ENCODE data around the gene TAF3.
A peak's percentile ranks its signal among the peaks of the same experiment; 100 is the strongest.

The TAF3 gene

GRCh38 chr10:8060010-8060703 lies 241.9 kb downstream of the TAF3 start:
- H3K27me3 ChIP-seq (ENCODE audit: control insufficient read depth, insufficient read depth, low read length): peaks cover 88% of the 10 kb centered on the region
- H3K9ac ChIP-seq (ENCODE audit: low read depth, low read length): no peak overlapping the region
- peak overlapping the region; percentile 35 for H3K4me3 ChIP-seq (ENCODE audit: low read depth, low read length)
- no peaks in the 10 kb centered on the region for H3K36me3 ChIP-seq (ENCODE audit: control insufficient read depth, insufficient read depth, low read length)
- peaks cover 40% of the 10 kb centered on the region for H3K4me1 ChIP-seq (ENCODE audit: control insufficient read depth, insufficient read depth, low read length)
- H3K9me3 ChIP-seq (ENCODE audit: control insufficient read depth, insufficient read depth, low read length): no peaks in the 10 kb centered on the region

- H3K9ac ChIP-seq (ENCODE audit: low read depth, low read length): no peak overlapping the region
- no peaks in the 10 kb centered on the region for H3K36me3 ChIP-seq (ENCODE audit: control insufficient read depth, insufficient read depth, low read length)
- peaks cover 40% of the 10 kb centered on the region for H3K4me1 ChIP-seq (ENCODE audit: control insufficient read depth, insufficient read depth, low read length)
- H3K4me3 ChIP-seq (ENCODE audit: low read depth, low read length): peak overlapping the region; percentile 19
- H3K9me3 ChIP-seq (ENCODE audit: control insufficient read depth, insufficient read depth, low read length): no peaks in the 10 kb centered on the region
- H3K27me3 ChIP-seq (ENCODE audit: control insufficient read depth, insufficient read depth, low read length): peaks cover 86% of the 10 kb centered on the region
These were observed 242.4 kb downstream of the TAF3 start for GRCh38 chr10:8060704-8061121.

DNA sequence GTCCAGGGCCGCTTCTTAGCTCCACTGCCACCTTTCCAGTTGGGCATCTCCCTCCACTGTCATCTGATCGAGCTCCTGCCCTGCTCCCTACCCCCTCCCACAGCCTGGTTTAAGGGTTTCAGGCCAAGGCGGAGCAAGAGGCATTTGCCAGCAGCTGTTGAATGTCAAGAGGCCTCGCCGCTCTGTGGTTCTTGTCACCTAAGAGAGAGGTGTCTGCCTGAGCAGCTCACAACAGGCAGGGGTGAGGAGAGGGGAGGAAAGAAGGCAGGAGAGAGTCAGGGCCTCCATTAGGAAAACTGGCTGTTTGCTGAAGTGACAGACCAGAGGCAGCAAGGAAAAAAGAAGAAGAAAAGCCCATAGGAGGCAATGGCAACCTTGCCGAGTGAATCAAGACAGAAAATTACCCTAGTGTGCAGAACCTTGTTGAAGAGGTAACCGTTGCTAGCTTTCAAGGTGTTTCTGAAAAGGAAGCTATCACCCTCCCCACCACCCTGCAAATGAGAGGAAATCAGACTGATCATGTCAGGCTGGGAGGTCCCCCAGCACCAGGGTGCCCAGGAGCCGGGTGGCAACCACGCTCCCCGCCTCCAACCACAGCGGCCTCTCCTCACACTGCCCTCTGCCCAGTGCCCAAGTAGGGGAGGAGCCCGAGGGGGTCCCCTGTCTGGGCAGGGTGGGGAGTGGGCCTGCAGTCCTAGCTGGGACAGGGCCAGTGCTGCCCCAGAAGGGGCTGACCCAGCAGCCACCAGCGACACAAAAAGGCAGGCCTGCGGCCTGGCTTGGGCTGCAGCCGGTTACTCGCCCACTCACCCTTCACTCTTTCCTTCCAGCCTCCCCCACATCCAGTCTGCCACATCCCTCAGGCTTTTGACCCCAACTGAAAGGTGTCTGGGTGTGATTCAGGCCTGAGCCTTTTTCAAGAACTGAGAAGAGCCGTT lies 243.2 kb downstream of the TAF3 start:
- Histone ChIP-seq H3K4me1 (ENCODE audit: control insufficient read depth, insufficient read depth, low read length) (peaks cover 42% of the 10 kb centered on the region), H3K4me3 (ENCODE audit: low read depth, low read length) (no peak overlapping the region), H3K9ac (ENCODE audit: low read depth, low read length) (no peak overlapping the region)

DNA sequence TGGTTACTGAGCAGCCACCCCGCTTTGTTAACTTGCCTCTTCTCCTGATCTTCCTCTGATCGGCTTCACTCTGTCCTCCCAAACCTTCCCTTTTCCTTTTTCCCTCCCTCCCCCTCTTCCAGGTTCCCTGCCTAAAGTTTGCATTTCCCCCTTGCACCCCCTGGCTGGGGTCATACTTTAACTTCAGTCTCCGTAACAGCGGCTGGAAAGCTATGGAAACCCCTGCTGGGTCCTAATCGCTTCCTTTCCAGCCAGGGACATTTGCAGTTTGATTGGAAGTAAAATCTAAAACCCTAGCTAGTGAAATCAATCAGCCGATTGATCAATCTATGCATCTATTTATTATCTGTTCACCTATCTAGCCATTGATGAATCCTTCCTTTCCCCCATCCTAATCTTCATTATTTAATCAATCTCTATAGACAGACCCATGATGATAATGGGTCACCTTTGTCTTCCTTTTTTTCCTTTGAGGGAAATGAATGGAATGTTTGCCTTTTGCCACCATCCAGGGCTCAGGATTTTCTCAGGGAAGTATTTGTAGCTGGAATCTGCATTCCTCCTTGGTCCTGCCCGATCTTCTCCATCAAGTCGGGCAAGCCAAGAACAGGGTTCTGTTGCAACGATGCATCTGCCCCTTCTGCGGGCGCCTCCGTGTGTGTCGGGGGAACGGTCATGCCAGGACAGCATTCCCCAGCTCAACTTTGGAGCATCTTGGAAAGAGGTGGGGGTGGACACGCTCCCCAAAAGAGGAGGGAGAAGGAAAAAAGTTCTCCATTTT lies 245.0 kb downstream of the TAF3 start:
- Histone ChIP-seq H3K4me1 (ENCODE audit: control insufficient read depth, insufficient read depth, low read length) (peaks cover 40% of the 10 kb centered on the region), H3K4me3 (ENCODE audit: low read depth, low read length) (peak overlapping the region; percentile 43), H3K9ac (ENCODE audit: low read depth, low read length) (no peak overlapping the region), H3K27me3 (ENCODE audit: control insufficient read depth, insufficient read depth, low read length) (peaks cover 73% of the 10 kb centered on the region), H3K36me3 (ENCODE audit: control insufficient read depth, insufficient read depth, low read length) (no peaks in the 10 kb centered on the region), H3K9me3 (ENCODE audit: control insufficient read depth, insufficient read depth, low read length) (no peaks in the 10 kb centered on the region)

More for the DNA sequence above, 243.2 kb downstream of the TAF3 start:
- no peaks in the 10 kb centered on the region for H3K36me3 ChIP-seq (ENCODE audit: control insufficient read depth, insufficient read depth, low read length)
- no peaks in the 10 kb centered on the region for H3K9me3 ChIP-seq (ENCODE audit: control insufficient read depth, insufficient read depth, low read length)
- peaks cover 85% of the 10 kb centered on the region for H3K27me3 ChIP-seq (ENCODE audit: control insufficient read depth, insufficient read depth, low read length)

DNA sequence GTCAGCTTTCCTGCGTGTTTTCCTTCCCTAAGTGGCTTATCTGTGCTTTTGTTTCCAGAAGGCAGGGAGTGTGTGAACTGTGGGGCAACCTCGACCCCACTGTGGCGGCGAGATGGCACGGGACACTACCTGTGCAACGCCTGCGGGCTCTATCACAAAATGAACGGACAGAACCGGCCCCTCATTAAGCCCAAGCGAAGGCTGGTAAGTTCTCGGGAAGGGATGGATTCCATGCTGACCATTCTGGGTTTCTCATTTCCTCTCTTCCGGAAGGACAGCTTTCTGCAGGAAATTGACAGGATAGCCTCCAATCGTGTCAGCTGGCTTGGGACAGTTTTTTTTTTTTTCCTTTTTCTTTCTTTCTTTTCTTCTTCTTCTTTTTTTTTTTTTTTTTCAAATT lies 245.6 kb downstream of the TAF3 start:
- Histone ChIP-seq H3K4me3 (ENCODE audit: low read depth, low read length) (peak overlapping the region; percentile 43), H3K9me3 (ENCODE audit: control insufficient read depth, insufficient read depth, low read length) (no peaks in the 10 kb centered on the region), H3K36me3 (ENCODE audit: control insufficient read depth, insufficient read depth, low read length) (no peaks in the 10 kb centered on the region), H3K4me1 (ENCODE audit: control insufficient read depth, insufficient read depth, low read length) (peaks cover 39% of the 10 kb centered on the region), H3K9ac (ENCODE audit: low read depth, low read length) (no peak overlapping the region), H3K27me3 (ENCODE audit: control insufficient read depth, insufficient read depth, low read length) (peaks cover 67% of the 10 kb centered on the region)

DNA sequence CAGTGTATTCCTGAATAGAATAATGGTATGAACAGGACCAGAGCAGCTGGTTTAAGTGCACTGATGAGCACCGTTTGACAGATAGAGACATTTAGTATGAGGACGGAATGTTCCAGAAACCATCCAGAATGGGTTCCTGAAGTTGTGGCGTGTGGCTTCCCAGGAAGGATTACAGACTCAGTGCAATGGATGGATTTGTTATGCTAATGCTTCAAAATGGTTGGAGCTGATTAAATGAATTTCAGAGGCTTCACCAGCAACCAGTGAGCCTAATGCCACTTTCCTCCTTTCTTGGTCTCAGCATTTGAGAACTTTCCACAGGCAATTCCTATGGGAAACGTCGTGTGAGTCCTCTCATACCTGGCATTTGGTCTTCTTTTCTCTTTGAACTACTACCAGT lies 246.1 kb downstream of the TAF3 start:
- no peaks in the 10 kb centered on the region for H3K9me3 ChIP-seq (ENCODE audit: control insufficient read depth, insufficient read depth, low read length)
- H3K4me1 ChIP-seq (ENCODE audit: control insufficient read depth, insufficient read depth, low read length): peaks cover 34% of the 10 kb centered on the region
- H3K36me3 ChIP-seq (ENCODE audit: control insufficient read depth, insufficient read depth, low read length): no peaks in the 10 kb centered on the region
- H3K4me3 ChIP-seq (ENCODE audit: low read depth, low read length): no peak overlapping the region
- no peak overlapping the region for H3K9ac ChIP-seq (ENCODE audit: low read depth, low read length)
- peaks cover 62% of the 10 kb centered on the region for H3K27me3 ChIP-seq (ENCODE audit: control insufficient read depth, insufficient read depth, low read length)

- Histone ChIP-seq H3K9ac (ENCODE audit: low read depth, low read length) (no peak overlapping the region), H3K4me1 (ENCODE audit: control insufficient read depth, insufficient read depth, low read length) (peaks cover 29% of the 10 kb centered on the region), H3K9me3 (ENCODE audit: control insufficient read depth, insufficient read depth, low read length) (no peaks in the 10 kb centered on the region), H3K27me3 (ENCODE audit: control insufficient read depth, insufficient read depth, low read length) (peaks cover 50% of the 10 kb centered on the region), H3K4me3 (ENCODE audit: low read depth, low read length) (no peak overlapping the region), H3K36me3 (ENCODE audit: control insufficient read depth, insufficient read depth, low read length) (no peaks in the 10 kb centered on the region)
These were observed 247.3 kb downstream of the TAF3 start for GRCh38 chr10:8065651-8066050.

GRCh38 chr10:8066124-8066523 lies 247.8 kb downstream of the TAF3 start:
- no peak overlapping the region for H3K9ac ChIP-seq (ENCODE audit: low read depth, low read length)
- H3K27me3 ChIP-seq (ENCODE audit: control insufficient read depth, insufficient read depth, low read length): peaks cover 45% of the 10 kb centered on the region
- H3K36me3 ChIP-seq (ENCODE audit: control insufficient read depth, insufficient read depth, low read length): no peaks in the 10 kb centered on the region
- peaks cover 25% of the 10 kb centered on the region for H3K4me1 ChIP-seq (ENCODE audit: control insufficient read depth, insufficient read depth, low read length)
- no peak overlapping the region for H3K4me3 ChIP-seq (ENCODE audit: low read depth, low read length)
- no peaks in the 10 kb centered on the region for H3K9me3 ChIP-seq (ENCODE audit: control insufficient read depth, insufficient read depth, low read length)
